ENCODE measurements around the gene GDPD3. TPM values are rescaled to one million over a fixed set of nuclear protein-coding genes. Genes with fewer than 3 reads are reported as not detected.
A peak's percentile ranks its signal among the peaks of the same experiment; 100 is the strongest.

GDPD3 gene
- total and polyA plus RNA-seq, 2 of the 13 experiments (the other 11 are each of a cell fraction or from before 2014, with no cell fraction given): 18.7 to 20.6 TPM

- TF ChIP-seq ZFP36 (IDR thresholded peaks at IDR 0.05; ENCODE audit: borderline replicate concordance, low read depth, low read length, partially characterized antibody) (no peak), ZNF205 (CRISPR knock-in tag; IDR thresholded peaks at IDR 0.05) (0 out of 2 replicates have a peak, but pooled peaks have one; percentile 7), ZBTB42 (CRISPR knock-in tag; IDR thresholded peaks at IDR 0.05) (no peak), NFYC (CRISPR knock-in tag; IDR thresholded peaks at IDR 0.05) (no peak), ZFP82 (CRISPR knock-in tag; IDR thresholded peaks at IDR 0.05; ENCODE audit: borderline replicate concordance) (no peak), ZNF773 (CRISPR knock-in tag; IDR thresholded peaks at IDR 0.05; ENCODE audit: borderline replicate concordance) (no peak), TMF1 (CRISPR knock-in tag; IDR thresholded peaks at IDR 0.05; ENCODE audit: low read depth) (no peak; the same call in 1 of the 2 replicates), NCOA5 (CRISPR knock-in tag; IDR thresholded peaks at IDR 0.05) (no peak), FOXP1 (IDR thresholded peaks at IDR 0.05) (no peak), FOXP1 (CRISPR knock-in tag; IDR thresholded peaks at IDR 0.05) (no peak), NFE2 (CRISPR knock-in tag; IDR thresholded peaks at IDR 0.05) (no peak), ZNF501 (CRISPR knock-in tag; IDR thresholded peaks at IDR 0.05) (no peak; the same call in 1 of the 2 replicates), ZNF431 (CRISPR knock-in tag; IDR thresholded peaks at IDR 0.05; ENCODE audit: borderline replicate concordance, low read depth) (0 out of 2 replicates have a peak, but pooled peaks have one; percentile 12), MTA3 (CRISPR knock-in tag; IDR thresholded peaks at IDR 0.05) (no peak), MED8 (CRISPR knock-in tag; IDR thresholded peaks at IDR 0.05; ENCODE audit: insufficient replicate concordance) (no peak), ARNTL (CRISPR knock-in tag; IDR thresholded peaks at IDR 0.05) (no peak), ATAD3A (CRISPR knock-in tag; IDR thresholded peaks at IDR 0.05) (peak; percentile 23; the same call in 1 of the 2 replicates), ATRX (CRISPR knock-in tag; IDR thresholded peaks at IDR 0.05; ENCODE audit: borderline replicate concordance) (0 out of 2 replicates have a peak, but pooled peaks have one; percentile 20), ZNF839 (CRISPR knock-in tag; IDR thresholded peaks at IDR 0.05; ENCODE audit: borderline replicate concordance) (0 out of 2 replicates have a peak, but pooled peaks have one; percentile 66), DNMT3B (CRISPR knock-in tag; conservative IDR thresholded peaks at IDR 0.05) (no peak), ERF (CRISPR knock-in tag; IDR thresholded peaks at IDR 0.05) (peak; percentile 32; the same call in 1 of the 2 replicates), KLF9 (CRISPR knock-in tag; IDR thresholded peaks at IDR 0.05; ENCODE audit: low read depth) (no peak)
- TF ChIP-seq, protein P1, sequence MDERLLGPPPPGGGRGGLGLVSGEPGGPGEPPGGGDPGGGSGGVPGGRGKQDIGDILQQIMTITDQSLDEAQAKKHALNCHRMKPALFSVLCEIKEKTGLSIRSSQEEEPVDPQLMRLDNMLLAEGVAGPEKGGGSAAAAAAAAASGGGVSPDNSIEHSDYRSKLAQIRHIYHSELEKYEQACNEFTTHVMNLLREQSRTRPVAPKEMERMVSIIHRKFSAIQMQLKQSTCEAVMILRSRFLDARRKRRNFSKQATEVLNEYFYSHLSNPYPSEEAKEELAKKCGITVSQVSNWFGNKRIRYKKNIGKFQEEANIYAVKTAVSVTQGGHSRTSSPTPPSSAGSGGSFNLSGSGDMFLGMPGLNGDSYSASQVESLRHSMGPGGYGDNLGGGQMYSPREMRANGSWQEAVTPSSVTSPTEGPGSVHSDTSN (CRISPR knock-in tag; IDR thresholded peaks at IDR 0.05): no peak
- TF ChIP-seq, protein P2, sequence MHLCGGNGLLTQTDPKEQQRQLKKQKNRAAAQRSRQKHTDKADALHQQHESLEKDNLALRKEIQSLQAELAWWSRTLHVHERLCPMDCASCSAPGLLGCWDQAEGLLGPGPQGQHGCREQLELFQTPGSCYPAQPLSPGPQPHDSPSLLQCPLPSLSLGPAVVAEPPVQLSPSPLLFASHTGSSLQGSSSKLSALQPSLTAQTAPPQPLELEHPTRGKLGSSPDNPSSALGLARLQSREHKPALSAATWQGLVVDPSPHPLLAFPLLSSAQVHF (CRISPR knock-in tag; IDR thresholded peaks at IDR 0.05): 0 out of 2 replicates have a peak, but pooled peaks have one; percentile 68
- TF ChIP-seq, protein P3, sequence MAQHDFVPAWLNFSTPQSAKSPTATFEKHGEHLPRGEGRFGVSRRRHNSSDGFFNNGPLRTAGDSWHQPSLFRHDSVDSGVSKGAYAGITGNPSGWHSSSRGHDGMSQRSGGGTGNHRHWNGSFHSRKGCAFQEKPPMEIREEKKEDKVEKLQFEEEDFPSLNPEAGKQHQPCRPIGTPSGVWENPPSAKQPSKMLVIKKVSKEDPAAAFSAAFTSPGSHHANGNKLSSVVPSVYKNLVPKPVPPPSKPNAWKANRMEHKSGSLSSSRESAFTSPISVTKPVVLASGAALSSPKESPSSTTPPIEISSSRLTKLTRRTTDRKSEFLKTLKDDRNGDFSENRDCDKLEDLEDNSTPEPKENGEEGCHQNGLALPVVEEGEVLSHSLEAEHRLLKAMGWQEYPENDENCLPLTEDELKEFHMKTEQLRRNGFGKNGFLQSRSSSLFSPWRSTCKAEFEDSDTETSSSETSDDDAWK (CRISPR knock-in tag; IDR thresholded peaks at IDR 0.05): no peak
- TF ChIP-seq, protein P4, sequence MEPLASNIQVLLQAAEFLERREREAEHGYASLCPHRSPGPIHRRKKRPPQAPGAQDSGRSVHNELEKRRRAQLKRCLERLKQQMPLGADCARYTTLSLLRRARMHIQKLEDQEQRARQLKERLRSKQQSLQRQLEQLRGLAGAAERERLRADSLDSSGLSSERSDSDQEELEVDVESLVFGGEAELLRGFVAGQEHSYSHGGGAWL (CRISPR knock-in tag; IDR thresholded peaks at IDR 0.05): no peak; the same call in 1 of the 2 replicates
- TF ChIP-seq, protein P5, sequence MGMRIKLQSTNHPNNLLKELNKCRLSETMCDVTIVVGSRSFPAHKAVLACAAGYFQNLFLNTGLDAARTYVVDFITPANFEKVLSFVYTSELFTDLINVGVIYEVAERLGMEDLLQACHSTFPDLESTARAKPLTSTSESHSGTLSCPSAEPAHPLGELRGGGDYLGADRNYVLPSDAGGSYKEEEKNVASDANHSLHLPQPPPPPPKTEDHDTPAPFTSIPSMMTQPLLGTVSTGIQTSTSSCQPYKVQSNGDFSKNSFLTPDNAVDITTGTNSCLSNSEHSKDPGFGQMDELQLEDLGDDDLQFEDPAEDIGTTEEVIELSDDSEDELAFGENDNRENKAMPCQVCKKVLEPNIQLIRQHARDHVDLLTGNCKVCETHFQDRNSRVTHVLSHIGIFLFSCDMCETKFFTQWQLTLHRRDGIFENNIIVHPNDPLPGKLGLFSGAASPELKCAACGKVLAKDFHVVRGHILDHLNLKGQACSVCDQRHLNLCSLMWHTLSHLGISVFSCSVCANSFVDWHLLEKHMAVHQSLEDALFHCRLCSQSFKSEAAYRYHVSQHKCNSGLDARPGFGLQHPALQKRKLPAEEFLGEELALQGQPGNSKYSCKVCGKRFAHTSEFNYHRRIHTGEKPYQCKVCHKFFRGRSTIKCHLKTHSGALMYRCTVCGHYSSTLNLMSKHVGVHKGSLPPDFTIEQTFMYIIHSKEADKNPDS (CRISPR knock-in tag; IDR thresholded peaks at IDR 0.05): 0 out of 2 replicates have a peak, but pooled peaks have one; percentile 54
Measured at GRCh38 chr16:30063278-30063892, 50.0 kb downstream of the GDPD3 start (continued).

Data from HepG2 (cell line).